ENCODE data around the gene PDCD1.

PDCD1 gene

GRCh38 chr2:241895427-241895711, 36.7 kb upstream of the PDCD1 start:
- no peak for DNase-seq

GRCh38 chr2:241894681-241895426, 36.2 kb upstream of the PDCD1 start:
- DNase-seq: no peak

GRCh38 chr2:241894056-241894641, 35.5 kb upstream of the PDCD1 start:
- no peak for DNase-seq

DNA sequence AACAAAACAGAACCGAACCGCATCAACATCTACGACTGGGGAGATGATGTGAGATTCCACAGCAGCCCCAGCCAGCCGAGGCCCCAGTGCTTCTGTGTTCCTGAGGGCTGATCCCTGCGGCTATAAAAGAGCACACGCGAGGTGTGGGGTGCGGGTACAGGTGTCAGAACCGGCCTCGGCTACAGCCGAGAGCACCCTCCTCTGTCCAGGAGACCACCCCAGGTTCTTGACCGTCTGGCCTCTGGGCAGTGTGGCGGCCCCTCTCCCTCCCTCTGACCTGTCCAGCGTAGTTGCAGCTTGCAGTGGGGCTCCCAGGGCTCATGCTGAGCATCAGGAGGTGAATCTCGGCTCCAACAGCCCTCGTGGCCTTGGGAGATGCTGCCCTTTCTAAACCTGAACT, 34.6 kb upstream of the PDCD1 start:
- no peak for DNase-seq

GRCh38 chr2:241892299-241893137, 33.8 kb upstream of the PDCD1 start:
- no peak for DNase-seq

DNA sequence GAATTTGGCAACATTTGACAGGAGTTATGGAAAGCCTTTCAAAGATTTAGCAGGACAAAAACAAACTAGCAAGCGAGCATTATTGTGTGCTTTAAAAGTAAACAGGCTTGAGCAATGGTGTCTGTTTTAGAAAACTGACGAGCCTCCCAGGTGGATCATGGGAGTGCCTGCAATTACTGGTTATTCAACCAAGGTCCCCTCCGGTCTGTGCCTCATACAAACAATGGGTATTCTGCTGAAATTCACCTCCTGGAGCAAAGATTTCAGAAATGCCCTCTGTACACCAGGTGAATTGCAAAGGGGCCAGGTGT, 33.2 kb upstream of the PDCD1 start:
- no peak for DNase-seq

DNA sequence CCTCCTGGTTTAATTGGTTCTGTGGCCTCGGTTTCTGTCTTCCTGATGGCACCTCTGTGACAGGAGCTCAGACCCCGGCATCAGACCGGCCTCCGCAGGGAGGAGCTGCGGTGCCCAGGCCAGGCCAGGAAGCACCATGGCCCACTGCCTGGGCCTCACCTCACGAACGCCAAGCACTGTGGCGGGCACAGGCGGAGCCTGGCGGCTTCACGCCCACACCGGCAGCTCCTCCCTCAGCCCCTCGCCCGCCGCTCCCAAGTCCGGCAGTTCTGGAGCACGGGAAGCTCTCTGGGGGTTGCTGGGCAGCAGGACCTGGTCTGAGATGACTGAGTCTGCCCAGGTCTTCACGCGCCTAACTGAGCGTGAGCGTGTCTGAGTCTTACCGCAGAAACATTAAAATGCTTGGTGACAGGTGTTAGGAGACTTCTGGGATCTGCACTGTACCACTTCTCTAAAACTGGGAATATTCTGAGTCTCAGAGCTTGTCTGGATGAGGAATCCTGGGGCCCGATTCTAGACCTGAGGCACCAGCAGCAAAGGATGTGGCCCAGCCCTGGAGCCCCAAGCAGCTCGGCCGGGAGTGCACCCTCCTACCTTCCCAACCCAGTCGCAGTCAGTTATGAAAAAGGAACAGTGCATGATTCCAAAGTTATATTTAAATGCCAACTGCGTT, 32.8 kb upstream of the PDCD1 start:
- DNase-seq: peak; percentile 55

- DNase-seq: peak; percentile 82
Measured at GRCh38 chr2:241890524-241891235, 32.0 kb upstream of the PDCD1 start.

DNA sequence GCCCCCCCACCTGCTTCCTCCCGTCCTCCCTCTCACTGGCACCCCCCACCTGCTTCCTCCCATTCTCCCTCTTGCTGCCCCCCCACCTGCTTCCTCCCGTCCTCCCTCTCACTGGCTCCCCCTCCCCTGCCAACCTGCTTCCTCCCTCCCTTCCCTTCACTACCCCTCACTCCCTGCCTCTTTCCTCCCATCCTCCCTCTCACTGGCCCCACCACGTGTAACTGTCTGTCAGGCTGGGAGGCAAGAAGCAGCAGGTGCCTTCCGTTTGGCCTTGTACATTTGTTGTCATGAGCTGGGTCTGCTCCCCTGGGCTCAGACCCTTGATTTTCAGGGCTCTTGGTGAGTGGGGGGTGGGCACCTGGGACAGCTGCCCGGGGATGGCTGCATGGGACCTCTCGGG, 29.9 kb upstream of the PDCD1 start:
- DNase-seq: no peak

DNA sequence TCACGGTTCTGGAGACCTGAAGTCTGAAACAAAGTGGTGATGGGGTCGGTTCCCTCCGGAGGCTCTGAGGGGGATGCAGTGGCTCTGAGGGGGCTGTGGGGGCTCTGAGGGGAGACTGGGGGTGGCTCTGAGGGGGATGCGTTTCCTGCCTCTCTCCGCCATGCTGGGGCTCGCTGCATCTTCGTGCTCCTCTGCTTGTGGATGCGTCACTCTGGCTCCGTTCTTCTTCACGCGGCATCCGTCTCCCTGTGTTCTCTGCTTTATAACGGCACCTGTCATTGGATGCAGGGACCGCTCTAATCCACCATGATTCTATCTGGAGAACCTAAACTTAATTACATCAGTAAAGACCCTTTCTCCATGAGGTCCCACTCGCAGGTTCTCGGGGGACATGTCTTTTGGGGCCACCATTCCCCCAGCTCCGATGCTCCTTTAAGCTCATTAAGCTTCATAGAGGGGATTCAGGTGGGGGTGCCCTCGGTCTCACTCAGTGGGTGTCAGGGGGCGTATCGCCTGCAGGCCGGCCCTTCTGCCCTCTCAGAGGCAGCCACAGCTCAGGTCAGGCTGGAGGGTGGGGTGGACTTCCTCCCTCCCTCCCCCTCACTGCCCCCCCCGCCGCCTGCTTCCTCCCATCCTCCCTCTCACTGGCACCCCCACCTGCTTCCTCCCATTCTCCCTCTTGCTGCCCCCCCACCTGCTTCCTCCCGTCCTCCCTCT, 29.3 kb upstream of the PDCD1 start:
- DNase-seq: no peak

DNA sequence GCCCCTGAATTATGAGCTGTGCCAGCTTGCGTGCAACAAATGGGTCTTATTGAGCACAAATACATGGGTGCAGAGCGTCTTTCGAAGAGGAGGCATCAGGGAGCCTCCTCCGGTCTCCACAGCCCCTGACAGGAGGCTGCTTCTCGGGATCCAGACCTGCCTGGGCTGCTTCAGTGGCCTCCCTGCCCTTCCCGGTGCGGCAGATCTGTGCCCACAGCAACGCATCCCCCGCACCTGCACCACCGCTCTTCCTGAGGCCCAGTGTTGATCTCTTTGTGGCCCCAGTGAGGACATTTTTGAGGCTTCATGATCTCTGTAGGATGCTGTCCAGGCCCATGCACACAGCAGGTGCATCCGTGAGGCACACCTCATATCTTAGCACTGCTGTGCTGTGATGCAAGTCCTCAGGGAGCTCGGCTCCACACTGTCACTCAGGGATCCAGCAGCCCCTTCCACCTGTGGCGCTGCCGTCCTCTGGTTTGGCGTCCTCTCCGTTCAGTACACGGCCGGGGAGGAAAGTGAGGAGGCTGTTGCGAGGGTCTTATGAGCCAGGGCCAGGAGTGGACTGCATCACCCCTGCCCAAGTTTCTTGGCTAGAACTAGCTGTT, 28.2 kb upstream of the PDCD1 start:
- DNase-seq: no peak

GRCh38 chr2:241885946-241886643, 27.4 kb upstream of the PDCD1 start:
- no peak for DNase-seq

- DNase-seq: no peak
Measured at GRCh38 chr2:241885291-241885945, 26.7 kb upstream of the PDCD1 start.

- DNase-seq: no peak
Measured at GRCh38 chr2:241884951-241885290, 26.2 kb upstream of the PDCD1 start.

GRCh38 chr2:241882091-241882625, 23.5 kb upstream of the PDCD1 start:
- peak; percentile 85 for DNase-seq

GRCh38 chr2:241880311-241881073, 21.8 kb upstream of the PDCD1 start:
- DNase-seq: no peak

- DNase-seq: no peak
Measured at GRCh38 chr2:241879326-241879725, 20.6 kb upstream of the PDCD1 start.

- DNase-seq: peak; percentile 76
Measured at GRCh38 chr2:241877989-241878970, 19.6 kb upstream of the PDCD1 start.

Data from DMS53 (cell line).